HepG2 (cell line): ENCODE measurements around the gene NFE2L3. TPM values are rescaled to one million over a fixed set of nuclear protein-coding genes. Genes with fewer than 3 reads are reported as not detected.

ENCODE experiments used
- ATAC-seq: fragments of 200-7000 bp; cut with Tn5 transposase; 3 replicates; pipeline ENCODE4 v1.9.1; 2020; ENCODE audit warnings: mild to moderate bottlenecking, moderate library complexity
- BruUV-seq: library from RNA; stranded (reverse); fragments of 400-500 nt; replicated peaks from 2 replicates; lab custom pipeline; 2021; lab: Mats Ljungman, UMichigan
- CTCF ChIA-PET: fragments of 300-600 bp; formaldehyde crosslinking; extraction: SDS; loops from one replicate; lab custom pipeline; 2021; ENCODE audit warnings: low total read pairs, inconsistent platforms, low intra/inter-chr PET ratio; lab: Yijun Ruan, JAX
- POLR2A ChIA-PET: fragments of 350-600 bp; sonication (Branson Sonifier 250); formaldehyde crosslinking; loops from one replicate; lab custom pipeline; 2020; ENCODE audit warnings: antibody characterized with exemption, inconsistent platforms; lab: Yijun Ruan, JAX
- DNase-seq: peaks from one replicate; pipeline ENCODE4 v3.0.0-alpha.2; 2015; ENCODE audit warnings: low spot score
- FAIRE-seq: peaks from 3 replicates; lab custom pipeline; 2011; peaks lifted over from hg19 to GRCh38; lab: Jason Lieb, UNC
- H2AFZ ChIP-seq: one replicate; pipeline ENCODE4 v1.6.1; 2011; ENCODE audit warnings: low read length, inconsistent platforms
- H3K27ac ChIP-seq: fragments of 300-600 bp; 3 replicates; pipeline ENCODE4 v1.8.0; 2011; ENCODE audit warnings: mixed run types, mild to moderate bottlenecking, mixed read lengths, low read length, inconsistent platforms; ENCODE audit not compliant: insufficient read depth; ENCODE audit errors: extremely low read length
- H3K27me3 ChIP-seq, 2 experiments: fragments of 200-600 bp in 1 of 2; 2 replicates in 1 of 2; 3 replicates in 1 of 2; pipeline versions ENCODE4 v1.6.0 to v1.8.0; 2011; ENCODE audit warnings: low read length in 2 of 2, mild to moderate bottlenecking in 2 of 2, moderate library complexity in 2 of 2, inconsistent platforms in 1 of 2; ENCODE audit not compliant: insufficient read depth in 2 of 2, control insufficient read depth in 1 of 2
- H3K36me3 ChIP-seq, 2 experiments: fragments of 200-600 bp in 1 of 2; replicated peaks in 1 of 2; 2 replicates in 1 of 2; 3 replicates in 1 of 2; pipeline versions ENCODE4 v1.5.1 to v1.8.0; 2011; ENCODE audit warnings: low read length in 2 of 2, inconsistent platforms in 1 of 2; ENCODE audit not compliant: insufficient read depth in 2 of 2, control insufficient read depth in 1 of 2
- H3K4me1 ChIP-seq: 2 replicates; pipeline ENCODE4 v1.5.1; 2012; ENCODE audit warnings: low read length, inconsistent platforms; ENCODE audit not compliant: insufficient read depth
- H3K4me2 ChIP-seq: 2 replicates; pipeline ENCODE4 v1.6.0; 2011; ENCODE audit warnings: low read depth, low read length, inconsistent platforms
- H3K4me3 ChIP-seq, 3 experiments: fragments of 200-600 bp in 1 of 3; sonication (generic), shearing (Covaris generic) in 1 of 3; replicated peaks in 1 of 3; 2 replicates each; pipeline ENCODE4 v1.5.1; 2011 to 2016; ENCODE audit warnings: low read length in 3 of 3, inconsistent platforms in 2 of 3, low read depth in 2 of 3, mild to moderate bottlenecking in 2 of 3, control low read depth in 1 of 3, mixed read lengths in 1 of 3; ENCODE audit not compliant: insufficient read depth in 1 of 3
- H3K79me2 ChIP-seq: one replicate; pipeline ENCODE4 v1.6.1; 2011; ENCODE audit warnings: low read length, inconsistent platforms; ENCODE audit not compliant: insufficient read depth
- H3K9ac ChIP-seq: 2 replicates; pipeline ENCODE4 v1.6.0; 2011; ENCODE audit warnings: mild to moderate bottlenecking, low read depth, low read length, inconsistent platforms; ENCODE audit not compliant: insufficient read depth
- H3K9me3 ChIP-seq: 2 replicates; pipeline ENCODE4 v1.5.1; 2012; ENCODE audit warnings: mild to moderate bottlenecking, low read length
- H4K20me1 ChIP-seq: 2 replicates; pipeline ENCODE4 v1.6.0; 2011; ENCODE audit warnings: inconsistent platforms, mild to moderate bottlenecking, low read length, moderate library complexity; ENCODE audit not compliant: insufficient read depth
- HOXA5 ChIP-seq: sonication (generic); formaldehyde crosslinking; IDR thresholded peaks from 2 replicates; pipeline ENCODE4 v1.4.0; 2020; ENCODE audit warnings: missing genetic modification reagents
- KDM5B ChIP-seq: sonication (generic); formaldehyde crosslinking; IDR thresholded peaks from 2 replicates; pipeline ENCODE4 v1.4.0; 2020; ENCODE audit warnings: missing genetic modification reagents, mild to moderate bottlenecking, borderline replicate concordance
- KMT2A ChIP-seq: sonication (generic); formaldehyde crosslinking; IDR thresholded peaks from 2 replicates; pipeline ENCODE4 v1.4.0; 2020; ENCODE audit warnings: missing genetic modification reagents
- MAFF ChIP-seq: IDR thresholded peaks from 2 replicates; pipeline ENCODE4 v1.6.1; 2011; ENCODE audit warnings: low read depth, low read length, improper control_type of control experiment
- POLR2AphosphoS5 ChIP-seq: IDR thresholded peaks from 2 replicates; pipeline ENCODE4 v1.6.1; 2012; ENCODE audit warnings: low read depth, low read length
- RBM22 ChIP-seq: fragments of 200-400 bp; formaldehyde crosslinking; optimal IDR thresholded peaks from 2 replicates; pipeline ENCODE3; 2017; ENCODE audit warnings: mild to moderate bottlenecking, low read length, moderate library complexity
- RELA ChIP-seq: sonication (generic); formaldehyde crosslinking; IDR thresholded peaks from 2 replicates; pipeline ENCODE4 v1.4.0; 2020; ENCODE audit warnings: missing genetic modification reagents
- SNRNP70 ChIP-seq: fragments of 200-400 bp; formaldehyde crosslinking; IDR thresholded peaks from 2 replicates; pipeline ENCODE4 v1.6.1; 2017; ENCODE audit warnings: mild to moderate bottlenecking, low read depth, low read length, moderate library complexity
- ZNF354B ChIP-seq: sonication (generic); formaldehyde crosslinking; IDR thresholded peaks from 2 replicates; pipeline ENCODE4 v1.8.0; 2022; ENCODE audit warnings: mild to moderate bottlenecking, missing genetic modification reagents
- ZNF609 ChIP-seq: sonication (generic); formaldehyde crosslinking; IDR thresholded peaks from 2 replicates; pipeline ENCODE4 v1.4.0; 2020; ENCODE audit warnings: mild to moderate bottlenecking, missing genetic modification reagents, borderline replicate concordance
- ZNF816 ChIP-seq: sonication (generic); formaldehyde crosslinking; IDR thresholded peaks from 2 replicates; pipeline ENCODE4 v1.8.0; 2022; ENCODE audit warnings: missing genetic modification reagents, mild to moderate bottlenecking, borderline replicate concordance
- WGBS: methylation state at CpG from one replicate; pipeline ENCODE4 v1.1.6; 2017; ENCODE audit warnings: low lambda C conversion rate; 5-methylcytosine and 5-hydroxymethylcytosine counted together
- in situ Hi-C: cut with HindIII; loops from 2 replicates; pipeline ENCODE4 v1.10.0; 2017; ENCODE audit warnings: low pct_unique_long_range_greater_than_20kb; ENCODE audit not compliant: extremely low pct_ligation_motif_present
- intact Hi-C: fragments of 100-400 bp; cut with micrococcal nuclease; formaldehyde crosslinking; loops from one replicate; pipeline ENCODE4 v1.10.0; 2022; ENCODE audit not compliant: unreplicated experiment
- polyA plus RNA-seq, 8 experiments: library from polyadenylated mRNA; depleted of rRNA in 3 of 8; stranded (reverse) in 7 of 8; unstranded in 1 of 8; fragments of >200 nt; fragmentation: Illumina TruSeq in 4 of 8; extraction: Trizol in 4 of 8; gene quantifications; 2 replicates each; pipeline versions ENCODE4 v1.2.1 to v1.2.3, GENCODE V29; 2011 to 2016; ENCODE audit warnings: low read depth in 4 of 8, missing spikeins in 1 of 8, mixed read lengths in 1 of 8; ENCODE audit not compliant: insufficient read depth in 1 of 8
- total RNA-seq, 5 experiments: library from RNA; depleted of rRNA; stranded (reverse); fragments of >200 nt; fragmentation: Illumina TruSeq; extraction: Trizol; gene quantifications; 2 replicates each; pipeline ENCODE4 v1.2.3, GENCODE V29; 2016; ENCODE audit warnings: low read depth in 1 of 5

The NFE2L3 gene
- total and polyA plus RNA-seq, 2 of the 13 experiments (the other 11 are each of a cell fraction or from before 2014, with no cell fraction given) = 11.4 to 19.4 TPM

DNA sequence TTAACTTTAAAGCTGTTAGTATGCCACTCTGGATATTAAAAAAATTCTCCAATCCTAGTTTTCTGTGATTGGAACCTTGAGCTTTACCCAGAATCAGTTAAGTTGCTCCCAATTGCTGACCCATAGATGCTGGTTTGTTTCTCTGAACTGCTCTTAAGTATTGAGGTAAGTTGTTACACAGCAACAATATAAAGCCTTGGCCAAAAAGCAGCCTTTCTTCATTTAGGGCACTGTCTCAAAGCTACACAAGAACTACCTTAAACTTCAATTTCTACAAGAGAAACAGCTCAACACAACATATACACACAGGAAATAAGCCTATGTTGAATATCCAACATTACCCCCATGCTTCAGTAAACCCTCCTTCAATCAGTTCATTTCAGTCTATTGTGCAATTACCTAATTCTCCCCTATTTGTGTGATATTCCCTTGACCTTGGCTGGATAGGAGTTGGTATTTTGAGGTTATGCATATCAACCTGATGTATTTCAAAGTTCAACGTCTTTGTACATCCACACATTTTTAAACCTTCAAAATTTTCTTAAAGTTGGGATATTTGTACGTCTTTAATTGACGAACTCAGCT lies 37.1 kb downstream of the NFE2L3 start (continued):
- TF ChIP-seq SNRNP70 = 0 out of 2 replicates have a peak, but pooled peaks have one; percentile 69
- no peak for TF ChIP-seq ZNF609 (CRISPR knock-in tag)
- no peak for TF ChIP-seq RELA (CRISPR knock-in tag)
- no peak for TF ChIP-seq MAFF
- no peak for TF ChIP-seq HOXA5 (CRISPR knock-in tag)
- no peak for TF ChIP-seq KDM5B
- TF ChIP-seq ZNF354B (CRISPR knock-in tag) = no peak

- H2AFZ ChIP-seq = no peak overlapping the region
- H4K20me1 ChIP-seq = peaks cover 77% of the 10 kb centered on the region
- no peak overlapping the region for H3K4me2 ChIP-seq
- no peaks in the 10 kb centered on the region for H3K27me3 ChIP-seq
- H3K9ac ChIP-seq = no peak overlapping the region
- POLR2A ChIA-PET = interaction anchor here (1.9 to 3.4 kb wide), 3 partner anchors 9 to 34 kb away, joined by 8 to 40 read pairs (median 12); partner anchors contain the start of genes CBX3 and HNRNPA2B1
- CTCF ChIA-PET = no interaction called here
- DNase-seq (no peak), FAIRE-seq (peak; percentile 4), ATAC-seq (no peak)
- BruUV-seq = no TSS peak
- TF ChIP-seq KMT2A (CRISPR knock-in tag) (no peak), POLR2AphosphoS5 (peak; percentile 45; the same call in 1 of the 2 replicates), RBM22 (peak; percentile 91), ZNF816 (0 out of 2 replicates have a peak, but pooled peaks have one; percentile 35)
- H3K36me3 ChIP-seq = peaks cover 17 to 49% of the 10 kb centered on the region in 2 experiments
- WGBS = 95% methylated on average over 3 of the region's 3 CpGs
- in situ Hi-C loops = loop anchor here (10.0 kb wide), 1 partner anchor 95 kb away; no protein-coding TSS in a partner anchor
- H3K27ac ChIP-seq = no peak overlapping the region
- H3K79me2 ChIP-seq = peaks cover 19% of the 10 kb centered on the region
- H3K4me1 ChIP-seq = peaks cover 24% of the 10 kb centered on the region
- H3K4me3 ChIP-seq = no peak overlapping the region
- intact Hi-C loops = no loop called here
- H3K9me3 ChIP-seq = no peaks in the 10 kb centered on the region
Measured at GRCh38 chr7:26189697-26190096, 37.7 kb downstream of the NFE2L3 start.
